NCI-H2107 treated with DMSO at 0.1 percent for 48 hours (cell line): ENCODE measurements around the gene USP34.
A peak's percentile ranks its signal among the peaks of the same experiment; 100 is the strongest.
"Not testable (repeated sequence)": the region's sequence is repeated elsewhere in the genome, so short reads cannot be mapped to it uniquely, and the experiment has no call there.

ENCODE experiments used
- DNase-seq: peaks from one replicate; lab custom pipeline; 2025; ENCODE audit not compliant: unreplicated experiment; lab: John Stamatoyannopoulos, UW

The USP34 gene, protein sequence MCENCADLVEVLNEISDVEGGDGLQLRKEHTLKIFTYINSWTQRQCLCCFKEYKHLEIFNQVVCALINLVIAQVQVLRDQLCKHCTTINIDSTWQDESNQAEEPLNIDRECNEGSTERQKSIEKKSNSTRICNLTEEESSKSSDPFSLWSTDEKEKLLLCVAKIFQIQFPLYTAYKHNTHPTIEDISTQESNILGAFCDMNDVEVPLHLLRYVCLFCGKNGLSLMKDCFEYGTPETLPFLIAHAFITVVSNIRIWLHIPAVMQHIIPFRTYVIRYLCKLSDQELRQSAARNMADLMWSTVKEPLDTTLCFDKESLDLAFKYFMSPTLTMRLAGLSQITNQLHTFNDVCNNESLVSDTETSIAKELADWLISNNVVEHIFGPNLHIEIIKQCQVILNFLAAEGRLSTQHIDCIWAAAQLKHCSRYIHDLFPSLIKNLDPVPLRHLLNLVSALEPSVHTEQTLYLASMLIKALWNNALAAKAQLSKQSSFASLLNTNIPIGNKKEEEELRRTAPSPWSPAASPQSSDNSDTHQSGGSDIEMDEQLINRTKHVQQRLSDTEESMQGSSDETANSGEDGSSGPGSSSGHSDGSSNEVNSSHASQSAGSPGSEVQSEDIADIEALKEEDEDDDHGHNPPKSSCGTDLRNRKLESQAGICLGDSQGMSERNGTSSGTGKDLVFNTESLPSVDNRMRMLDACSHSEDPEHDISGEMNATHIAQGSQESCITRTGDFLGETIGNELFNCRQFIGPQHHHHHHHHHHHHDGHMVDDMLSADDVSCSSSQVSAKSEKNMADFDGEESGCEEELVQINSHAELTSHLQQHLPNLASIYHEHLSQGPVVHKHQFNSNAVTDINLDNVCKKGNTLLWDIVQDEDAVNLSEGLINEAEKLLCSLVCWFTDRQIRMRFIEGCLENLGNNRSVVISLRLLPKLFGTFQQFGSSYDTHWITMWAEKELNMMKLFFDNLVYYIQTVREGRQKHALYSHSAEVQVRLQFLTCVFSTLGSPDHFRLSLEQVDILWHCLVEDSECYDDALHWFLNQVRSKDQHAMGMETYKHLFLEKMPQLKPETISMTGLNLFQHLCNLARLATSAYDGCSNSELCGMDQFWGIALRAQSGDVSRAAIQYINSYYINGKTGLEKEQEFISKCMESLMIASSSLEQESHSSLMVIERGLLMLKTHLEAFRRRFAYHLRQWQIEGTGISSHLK (N-terminal part only)

DNA sequence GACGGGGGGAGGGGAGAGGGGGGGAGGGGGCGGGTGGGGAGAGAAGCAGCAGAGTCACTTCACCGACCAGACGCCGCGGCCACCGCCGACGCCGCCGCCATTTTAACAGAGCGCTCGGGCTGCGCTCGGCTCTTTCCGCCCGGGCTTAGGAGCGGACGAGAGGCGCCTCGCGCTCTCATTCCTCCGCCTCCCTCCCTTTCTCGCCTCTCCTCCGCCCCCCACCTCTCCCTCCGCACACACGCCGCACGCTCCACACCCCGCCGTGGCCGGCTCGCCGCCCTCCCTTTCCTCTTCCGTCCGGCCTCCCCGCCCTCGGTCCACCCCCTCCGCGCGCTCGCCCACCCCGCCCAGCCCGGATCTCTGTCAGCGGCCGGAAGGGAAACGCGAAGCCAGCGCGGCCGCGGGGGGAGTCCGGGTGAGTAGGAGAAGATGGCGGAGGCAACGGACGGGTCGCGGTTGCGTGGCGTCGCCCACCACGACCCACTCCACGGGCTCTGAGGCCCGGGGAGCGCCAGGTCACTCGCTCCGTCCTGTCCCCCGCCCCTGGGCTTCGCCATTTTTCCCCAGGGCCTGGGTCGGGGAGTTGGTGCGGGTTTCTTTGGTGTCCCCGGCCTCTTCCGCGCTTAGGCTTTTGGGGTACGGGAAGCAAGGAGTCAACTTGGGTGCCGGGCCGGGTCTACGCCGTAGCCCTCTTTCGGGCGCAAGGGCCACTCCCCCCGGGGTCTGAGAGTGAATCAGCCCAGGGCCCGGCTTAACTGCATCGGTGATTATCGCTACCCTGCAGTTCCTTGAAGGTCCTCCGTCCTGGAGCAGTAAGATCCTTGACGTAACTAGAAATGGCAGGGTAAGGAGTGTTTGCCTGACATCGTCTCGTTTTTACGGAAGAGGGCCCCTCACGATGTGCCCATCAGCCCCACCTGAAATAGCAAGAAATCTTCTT, at the start of gene USP34:
USP34 (minus strand) TSS at position 123 of the 940 bp plus-strand sequence. CDS start 395 bp downstream, outside the sequence.
- DNase-seq = peak; percentile 66

DNA sequence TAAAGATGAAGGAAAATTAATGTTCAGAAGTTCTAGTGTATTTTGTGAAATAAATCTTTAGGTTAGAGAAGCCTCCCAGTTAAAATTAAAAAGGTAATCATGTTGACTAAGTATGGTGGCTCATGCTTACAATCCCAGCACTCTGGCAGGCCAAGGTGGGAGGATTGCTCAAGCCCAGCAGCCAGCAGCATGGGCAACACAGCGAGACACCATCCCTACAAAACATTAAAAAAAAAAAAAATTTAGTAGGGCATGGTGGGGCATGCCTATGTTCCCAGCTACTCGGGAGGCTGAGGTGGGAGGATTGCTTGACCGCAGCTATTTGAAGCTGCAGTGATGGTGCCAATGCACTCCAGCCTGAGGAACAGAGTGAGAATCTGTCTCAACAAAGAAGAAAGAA, 49.4 kb upstream of the USP34 start:
- DNase-seq = no peak

DNA sequence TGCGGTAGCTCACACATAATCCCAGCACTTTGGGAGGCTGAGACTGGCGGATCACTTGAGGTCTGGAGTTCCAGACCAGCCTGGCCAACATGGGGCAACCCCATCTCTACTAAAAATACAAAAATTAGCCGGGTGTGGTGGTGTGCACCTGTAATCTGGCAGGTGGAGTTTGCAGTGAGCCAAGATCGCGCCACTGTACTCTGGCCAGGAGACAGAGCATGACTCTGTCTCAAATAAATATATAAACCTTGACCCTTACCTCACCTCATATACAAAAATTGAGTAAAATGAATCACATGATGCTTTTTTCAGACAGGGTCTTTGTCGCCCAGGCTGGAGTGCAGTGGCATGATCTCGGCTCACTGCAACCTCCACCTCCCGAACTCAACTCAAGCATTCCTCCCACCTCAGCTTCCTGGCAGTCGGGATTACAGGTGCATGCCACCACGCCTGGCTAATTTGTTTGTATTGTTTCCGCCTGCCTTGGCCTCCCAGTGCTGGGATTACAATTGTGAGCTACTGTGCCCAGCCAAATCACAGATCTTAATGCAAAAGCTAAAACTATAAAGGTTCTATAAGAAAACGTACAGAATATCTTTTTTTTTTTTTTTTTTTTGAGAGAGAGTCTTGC, 42.0 kb upstream of the USP34 start:
- DNase-seq = no peak

DNA sequence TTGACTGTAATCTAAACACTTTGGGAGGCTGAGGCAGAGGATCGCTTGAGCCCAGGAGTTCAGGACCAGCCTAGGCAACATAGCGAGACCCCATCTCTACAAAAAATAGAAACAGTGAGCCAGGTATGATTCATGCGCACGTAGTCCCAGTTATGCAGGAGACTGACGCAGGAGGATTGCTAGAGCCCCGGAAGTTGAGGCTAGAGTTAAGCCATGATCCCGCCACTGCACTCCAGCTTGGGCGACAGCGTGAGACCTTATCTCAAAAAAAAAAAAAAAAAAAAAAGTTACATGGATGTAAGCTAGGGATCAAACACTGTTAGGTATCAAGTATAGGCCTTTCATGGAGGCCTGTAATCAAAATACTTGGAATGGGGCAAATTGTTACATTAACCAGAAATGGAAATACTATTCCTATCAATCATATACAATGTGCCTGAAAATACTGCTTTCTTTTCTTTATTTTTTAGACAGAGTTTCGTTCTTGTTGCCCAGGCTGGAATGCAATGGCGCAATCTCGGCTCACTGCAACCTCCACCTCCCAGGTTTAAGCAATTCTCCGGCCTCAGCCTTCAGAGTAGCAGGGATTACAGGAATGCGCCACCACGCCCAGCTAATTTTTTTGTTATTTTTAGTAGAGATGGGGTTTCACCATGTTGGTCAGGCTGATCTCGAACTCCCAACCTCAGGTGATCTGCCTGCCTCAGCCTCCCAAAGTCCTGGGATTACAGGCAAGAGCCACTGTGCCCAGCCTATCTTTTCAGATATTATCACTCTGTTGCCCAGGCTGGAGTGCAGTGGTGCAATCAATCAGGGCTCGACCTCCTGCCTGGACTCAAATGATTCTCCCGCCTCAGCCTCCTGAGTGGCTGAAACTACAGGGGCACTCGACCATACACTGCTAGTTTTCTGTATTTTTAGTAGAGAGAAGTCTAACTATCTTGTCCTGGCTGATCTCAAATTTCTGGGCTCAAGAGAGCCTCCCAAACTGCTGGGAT, 40.1 kb upstream of the USP34 start:
- no peak for DNase-seq

DNA sequence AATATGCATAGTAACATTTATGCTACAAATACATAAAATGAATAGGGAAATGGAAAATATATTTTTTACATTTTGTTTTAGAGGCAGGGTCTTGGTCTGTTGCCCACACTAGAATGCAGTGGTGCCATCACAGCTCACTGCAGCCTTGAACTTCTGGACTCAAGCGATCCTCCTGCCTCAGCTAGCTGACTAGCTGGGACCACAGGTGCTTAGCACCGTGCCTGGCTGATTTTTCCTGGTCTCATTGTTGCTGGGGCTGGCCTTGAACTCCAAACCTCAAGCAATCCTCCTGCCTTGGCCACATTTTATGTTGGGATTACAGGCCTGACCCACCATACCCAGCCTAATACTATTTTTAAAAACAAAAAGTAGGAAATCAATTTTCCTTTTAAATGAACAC, 34.1 kb upstream of the USP34 start:
- DNase-seq = no peak

DNA sequence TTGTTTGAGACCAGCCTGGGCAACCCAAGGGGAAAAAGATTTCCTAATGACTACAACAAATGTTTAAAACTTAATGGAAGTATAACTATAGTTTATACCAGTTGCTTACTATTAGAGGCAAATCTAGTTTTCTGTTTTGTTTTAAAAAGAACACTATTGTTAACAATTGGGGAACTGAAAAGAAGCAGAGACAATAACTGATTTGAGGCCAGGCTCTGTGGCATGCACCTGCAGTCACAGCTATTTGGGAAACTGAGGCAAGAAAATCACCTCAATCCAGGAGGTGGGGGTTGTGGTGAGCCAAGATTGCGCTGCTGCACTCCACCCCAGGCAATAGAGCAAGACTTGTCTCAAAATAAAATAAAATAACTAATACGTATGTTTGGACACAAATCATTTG, 28.2 kb upstream of the USP34 start:
- DNase-seq = no peak

DNA sequence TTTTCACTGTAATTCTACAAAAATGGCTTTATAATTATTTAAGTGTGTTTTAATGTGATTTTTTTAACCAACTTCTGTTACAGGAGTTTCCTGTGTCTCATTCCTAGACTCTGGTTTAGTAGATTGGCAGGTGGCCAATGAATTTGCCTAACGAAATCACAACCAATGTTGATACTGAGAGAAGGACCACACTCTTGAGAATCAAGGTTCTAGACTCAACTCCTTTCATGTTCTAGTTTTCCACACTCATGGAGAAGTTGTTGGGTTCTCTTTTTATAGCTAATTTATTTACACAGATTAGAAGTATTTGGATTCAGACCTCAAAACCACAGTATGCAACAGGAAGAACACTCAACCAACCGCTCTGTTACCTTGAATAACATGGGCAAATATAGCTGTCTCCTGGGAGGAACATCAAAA, 22.6 kb upstream of the USP34 start:
- peak; percentile 20 for DNase-seq

DNA sequence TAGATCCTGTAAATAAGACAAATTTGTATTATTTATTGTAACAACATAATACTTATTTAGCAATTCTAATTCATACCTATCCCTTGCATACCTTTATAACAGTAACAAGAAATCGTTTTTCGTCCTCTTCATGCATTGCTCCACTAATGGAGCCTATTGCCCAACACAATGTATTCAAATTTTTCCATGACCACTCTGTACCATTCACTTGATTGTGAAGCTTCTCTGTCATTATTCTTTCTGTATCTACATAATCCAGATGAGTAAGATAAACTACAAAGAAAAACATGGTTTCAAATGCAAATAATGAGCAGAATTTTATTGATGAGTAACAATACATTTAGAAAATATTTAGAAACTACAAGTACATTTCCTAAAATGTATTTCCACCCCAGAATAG, 21.6 kb upstream of the USP34 start:
- DNase-seq = no peak

DNA sequence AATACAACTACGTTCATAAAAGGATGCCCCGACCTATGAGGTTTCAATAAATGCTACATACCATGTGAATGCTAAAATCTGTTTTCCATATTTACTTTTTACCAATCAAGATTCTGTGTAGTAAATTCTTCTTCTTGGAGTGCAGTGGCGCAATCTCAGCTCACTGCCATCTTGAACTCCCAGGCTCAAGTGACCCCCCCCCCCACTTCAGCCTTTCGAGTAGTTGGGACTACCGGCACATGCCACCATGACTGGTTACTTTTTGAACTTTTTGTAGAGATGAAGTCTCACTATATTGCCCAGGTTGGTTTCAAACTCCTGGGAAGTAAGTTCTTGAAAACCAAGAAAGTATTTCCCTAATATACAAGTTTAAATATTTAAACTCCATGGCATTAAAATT, 14.4 kb upstream of the USP34 start:
- no peak for DNase-seq

DNA sequence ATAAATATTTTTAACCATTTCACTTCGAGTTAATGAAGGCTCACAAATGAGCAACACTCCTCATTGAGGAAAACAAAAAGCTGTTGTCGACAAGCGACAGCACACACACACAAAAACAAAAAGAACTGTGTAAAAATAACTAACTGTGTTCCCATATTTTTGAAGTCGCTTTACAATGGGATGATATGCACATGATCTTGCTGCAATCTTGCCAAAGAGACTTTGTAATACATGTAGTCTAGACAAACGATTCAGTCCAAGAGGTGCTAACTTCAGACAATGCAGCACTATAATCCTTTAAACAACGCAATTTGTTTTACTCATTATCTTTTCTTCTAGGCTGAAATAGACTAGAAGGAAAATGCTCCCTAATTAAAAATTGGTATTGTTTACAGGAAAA, 7.2 kb upstream of the USP34 start:
- no peak for DNase-seq

DNA sequence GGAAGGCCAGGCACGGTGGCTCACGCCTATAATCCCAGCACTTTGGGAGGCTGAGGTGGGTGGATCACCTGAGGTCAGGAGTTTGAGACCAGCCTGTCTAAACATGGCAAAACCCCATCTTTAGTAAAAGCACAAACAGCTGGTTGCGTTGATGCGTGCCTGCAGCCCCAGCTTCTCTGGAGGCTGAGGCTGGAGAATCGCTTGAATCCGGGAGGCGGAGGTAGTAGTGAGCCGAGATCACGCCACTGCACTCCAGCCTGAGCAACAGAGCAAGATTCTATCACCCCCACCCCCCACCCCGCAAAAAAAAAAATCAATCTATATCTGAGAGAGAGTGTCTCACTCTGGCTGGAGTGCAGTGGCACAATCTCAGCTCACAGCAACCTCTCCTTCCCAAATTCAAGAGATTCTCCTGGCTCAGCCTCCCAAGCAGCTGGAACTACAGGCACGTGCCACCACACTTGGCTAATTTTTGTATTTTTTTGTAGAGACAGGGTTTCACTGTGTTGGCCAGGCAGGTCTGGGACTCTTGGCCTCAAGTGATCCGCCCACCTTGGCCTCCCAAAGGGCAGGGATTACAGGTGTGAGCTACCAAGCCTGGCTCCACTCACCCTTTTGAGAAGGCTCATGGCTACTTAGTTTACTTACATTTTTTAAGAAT, 6.2 kb upstream of the USP34 start:
- not testable (repeated sequence) for DNase-seq

DNA sequence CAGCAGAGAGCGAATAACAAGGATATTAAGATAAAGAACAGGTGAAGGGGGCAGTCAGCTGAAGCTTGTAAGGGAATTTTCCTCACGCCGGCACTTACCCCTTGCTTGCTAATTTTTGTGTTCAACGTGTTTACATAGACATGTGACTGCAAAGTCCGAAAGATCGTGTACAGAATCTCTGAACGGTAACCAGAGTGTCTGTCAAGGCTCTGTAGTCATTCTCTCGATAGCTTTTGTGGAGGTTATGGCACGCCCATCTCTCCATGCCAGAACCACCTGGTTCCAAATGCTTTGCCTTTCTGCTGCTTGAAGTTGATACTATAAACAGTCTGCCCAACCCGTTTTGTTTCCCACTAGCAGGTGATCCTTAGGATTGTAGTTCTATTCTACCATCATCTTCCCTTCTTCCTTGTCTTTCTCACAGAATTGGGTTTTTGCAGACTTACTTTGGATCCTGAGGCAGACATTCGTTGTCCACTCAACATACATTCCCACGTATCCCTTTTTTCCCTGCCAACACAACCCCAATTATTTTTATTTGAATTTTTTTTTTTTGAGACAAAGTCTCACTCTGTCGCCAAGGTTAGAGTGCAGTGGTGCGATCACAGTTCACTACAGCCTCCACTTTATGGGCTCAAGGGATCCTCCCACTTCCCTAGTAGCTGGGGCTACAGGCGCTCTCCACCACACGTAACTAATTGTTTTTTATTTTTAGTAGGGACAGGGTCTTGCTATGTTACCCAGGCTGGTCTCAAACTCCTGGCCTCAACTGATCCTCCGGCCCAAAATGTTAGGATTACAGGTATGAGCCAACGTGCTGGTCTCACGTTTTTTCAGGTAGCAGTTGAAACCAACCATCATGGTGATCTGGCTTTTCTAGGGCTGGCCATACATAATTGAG, 1.3 kb upstream of the USP34 start:
- peak; percentile 66 for DNase-seq

DNA sequence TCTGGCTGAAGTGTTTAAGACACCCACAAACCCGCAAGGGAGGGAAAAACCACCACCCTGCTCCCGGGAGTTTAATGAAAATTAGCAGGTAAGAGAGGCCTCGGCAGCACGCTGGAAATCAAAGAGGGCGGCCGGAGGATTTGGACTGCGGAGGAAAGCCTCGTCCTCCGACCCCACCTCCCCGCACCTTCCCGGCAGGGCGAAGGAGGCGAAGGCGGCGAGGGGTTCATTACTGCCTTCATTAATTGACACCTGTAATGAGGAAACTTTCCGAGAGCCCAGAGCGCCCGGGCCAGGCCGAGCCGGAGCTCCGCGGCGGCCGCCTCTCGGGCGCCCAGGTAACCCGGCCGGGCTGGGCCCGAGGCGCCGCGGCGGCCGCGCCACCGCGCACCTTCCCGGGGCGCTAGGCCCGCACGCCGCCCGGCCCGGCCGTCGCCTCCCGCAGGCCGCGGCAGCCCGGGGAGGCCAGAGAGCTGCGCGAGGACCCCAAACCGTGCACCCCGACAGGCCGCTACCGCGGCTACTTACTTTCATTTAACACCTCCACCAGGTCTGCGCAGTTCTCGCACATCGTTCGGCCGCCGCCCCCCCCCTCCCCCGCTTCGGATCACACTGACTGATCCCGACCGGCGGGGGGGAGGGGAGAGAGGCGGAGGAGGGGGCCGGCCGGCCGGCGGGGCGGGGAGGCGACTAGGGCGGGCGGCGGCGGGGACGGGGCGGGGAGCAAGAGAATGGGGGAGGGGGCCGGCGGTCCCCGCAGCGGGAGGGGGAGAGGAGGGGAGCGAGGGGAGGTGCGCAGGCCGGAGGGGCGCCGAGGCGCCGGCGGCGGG, 550 bp downstream of the USP34 start:
- DNase-seq = peak; percentile 43

DNA sequence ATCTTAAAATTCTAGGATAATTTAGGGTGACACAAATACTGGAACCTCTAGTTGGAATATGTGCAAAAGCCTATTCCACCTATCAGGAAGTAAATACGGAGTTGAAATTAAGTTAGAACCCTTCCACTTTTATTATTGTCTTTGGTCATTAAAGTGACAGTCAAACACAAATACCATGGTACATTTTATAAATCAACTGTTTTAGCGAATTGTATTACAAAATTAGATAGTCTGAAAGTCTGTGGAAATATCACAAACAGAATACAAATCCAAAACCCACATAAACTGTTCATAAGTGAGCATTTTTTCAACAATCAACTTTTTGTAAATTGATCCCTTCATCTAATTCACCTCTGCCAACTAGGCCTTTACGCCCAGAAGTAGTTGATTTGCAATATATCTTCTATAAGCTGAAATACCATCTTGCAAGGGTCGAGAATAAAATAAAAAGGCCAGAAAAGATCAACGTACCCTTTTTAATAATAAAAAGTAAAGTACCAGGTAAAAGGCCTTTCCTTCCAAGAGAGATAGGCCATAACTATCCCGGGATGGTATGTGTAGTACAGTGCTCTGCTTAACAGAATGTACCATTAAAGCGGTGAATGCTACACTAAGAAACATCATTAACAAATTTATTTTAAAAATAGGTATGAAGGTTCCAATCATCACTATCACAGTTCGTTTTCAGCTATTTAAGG, 1.3 kb downstream of the USP34 start:
- no peak for DNase-seq

DNA sequence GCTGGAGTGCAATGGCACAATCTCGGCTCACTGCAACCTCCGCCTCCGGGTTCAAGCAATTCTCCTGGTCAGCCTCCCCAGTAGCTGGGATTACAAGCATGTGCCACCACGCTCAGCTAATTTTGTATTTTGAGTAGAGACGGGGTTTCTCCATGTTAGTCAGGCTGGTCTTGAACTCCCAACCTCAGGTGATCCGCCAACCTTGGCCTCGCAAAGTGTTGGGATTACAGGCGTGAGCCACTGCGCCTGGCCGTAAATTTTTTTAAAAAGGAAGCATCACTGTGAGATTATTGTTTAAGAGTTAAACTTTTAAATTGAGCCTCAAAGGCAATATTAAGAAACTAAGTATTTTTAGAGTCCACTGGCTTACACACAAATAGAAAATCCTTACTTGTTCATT, 2.7 kb downstream of the USP34 start:
- not testable (repeated sequence) for DNase-seq

DNA sequence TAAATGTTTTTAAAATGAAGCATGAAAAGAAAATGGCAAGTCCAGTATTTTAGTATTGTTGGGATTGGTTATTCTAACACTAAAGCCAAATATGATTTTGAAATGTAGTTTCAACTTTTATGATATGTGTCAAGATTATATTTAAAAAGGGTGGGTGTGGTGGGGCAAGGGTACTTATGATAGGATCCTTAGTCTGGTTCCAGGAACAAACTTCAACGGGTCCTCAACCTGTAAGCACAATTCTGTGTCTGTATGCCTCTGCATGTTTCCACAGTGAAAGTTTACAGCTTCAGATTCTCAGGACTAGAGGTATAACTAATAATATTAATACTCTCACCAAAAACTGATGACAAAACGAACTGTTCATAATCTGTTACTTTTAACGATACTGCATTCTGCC, 5.8 kb downstream of the USP34 start:
- no peak for DNase-seq
